ENCODE measurements around the gene TEAD1. TPM values are rescaled to one million over a fixed set of nuclear protein-coding genes. Genes with fewer than 3 reads are reported as not detected.
A peak's percentile ranks its signal among the peaks of the same experiment; 100 is the strongest.

The TEAD1 gene
- total RNA-seq, 1 donor = 176 TPM

DNA sequence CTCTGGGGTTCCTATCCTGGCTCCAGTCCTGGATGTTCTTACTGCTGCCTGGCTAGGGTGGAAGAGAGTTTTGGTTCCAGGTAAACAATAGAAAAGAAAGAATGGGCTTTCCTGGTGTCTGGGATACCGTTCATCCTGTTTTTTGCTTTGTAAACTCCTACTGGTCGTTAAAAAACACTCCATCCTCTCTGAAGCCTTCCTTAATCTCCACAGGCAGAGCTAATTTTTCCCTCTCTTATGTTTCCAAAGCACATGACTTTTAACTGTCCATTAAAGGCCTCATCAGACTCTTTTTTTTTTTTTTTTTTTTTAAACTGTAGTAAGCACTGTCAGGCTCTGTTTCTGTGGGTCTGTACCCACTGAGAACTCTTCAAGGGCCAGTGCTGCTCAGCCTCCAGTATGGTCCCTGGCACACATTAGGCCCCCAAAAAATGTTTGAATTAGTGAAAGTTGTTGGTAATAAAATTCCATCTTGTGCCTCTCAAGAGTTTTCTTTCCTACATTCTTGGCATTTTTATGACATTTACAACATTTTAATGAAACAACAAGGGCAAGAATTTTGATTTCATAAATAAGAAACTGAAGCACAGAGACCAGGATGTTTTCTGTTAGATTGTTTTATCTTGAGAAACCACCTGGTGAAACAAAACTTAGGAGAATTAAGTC, 104.2 kb downstream of the TEAD1 start:
- peak; percentile 43 for DNase-seq (ENCODE audit: insufficient read length, low spot score, missing footprints)
- Histone ChIP-seq H3K4me3 (ENCODE audit: insufficient read depth, low read length) (no peak overlapping the region), H3K4me1 (ENCODE audit: insufficient read depth, low read length) (peaks cover 25% of the 10 kb centered on the region), H3K9me3 (ENCODE audit: low read depth, low read length) (no peaks in the 10 kb centered on the region), H2AFZ (ENCODE audit: low read length) (no peak overlapping the region), H3K79me2 (ENCODE audit: insufficient read depth, low read length) (peaks cover 92% of the 10 kb centered on the region), H4K20me1 (ENCODE audit: insufficient read depth, low read length) (peaks cover 14% of the 10 kb centered on the region), H3K27me3 (ENCODE audit: insufficient read depth, low read length) (no peaks in the 10 kb centered on the region), H3K27ac (ENCODE audit: low read depth, low read length) (peak overlapping the region; percentile 6), H3K4me2 (ENCODE audit: insufficient read depth, low read length) (no peak overlapping the region), H3K36me3 (ENCODE audit: insufficient read depth, low read length) (no peaks in the 10 kb centered on the region)
- TF ChIP-seq, protein P1, sequence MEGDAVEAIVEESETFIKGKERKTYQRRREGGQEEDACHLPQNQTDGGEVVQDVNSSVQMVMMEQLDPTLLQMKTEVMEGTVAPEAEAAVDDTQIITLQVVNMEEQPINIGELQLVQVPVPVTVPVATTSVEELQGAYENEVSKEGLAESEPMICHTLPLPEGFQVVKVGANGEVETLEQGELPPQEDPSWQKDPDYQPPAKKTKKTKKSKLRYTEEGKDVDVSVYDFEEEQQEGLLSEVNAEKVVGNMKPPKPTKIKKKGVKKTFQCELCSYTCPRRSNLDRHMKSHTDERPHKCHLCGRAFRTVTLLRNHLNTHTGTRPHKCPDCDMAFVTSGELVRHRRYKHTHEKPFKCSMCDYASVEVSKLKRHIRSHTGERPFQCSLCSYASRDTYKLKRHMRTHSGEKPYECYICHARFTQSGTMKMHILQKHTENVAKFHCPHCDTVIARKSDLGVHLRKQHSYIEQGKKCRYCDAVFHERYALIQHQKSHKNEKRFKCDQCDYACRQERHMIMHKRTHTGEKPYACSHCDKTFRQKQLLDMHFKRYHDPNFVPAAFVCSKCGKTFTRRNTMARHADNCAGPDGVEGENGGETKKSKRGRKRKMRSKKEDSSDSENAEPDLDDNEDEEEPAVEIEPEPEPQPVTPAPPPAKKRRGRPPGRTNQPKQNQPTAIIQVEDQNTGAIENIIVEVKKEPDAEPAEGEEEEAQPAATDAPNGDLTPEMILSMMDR (IDR thresholded peaks at IDR 0.05; ENCODE audit: extremely low read depth, low read depth, low read length) = no peak

DNA sequence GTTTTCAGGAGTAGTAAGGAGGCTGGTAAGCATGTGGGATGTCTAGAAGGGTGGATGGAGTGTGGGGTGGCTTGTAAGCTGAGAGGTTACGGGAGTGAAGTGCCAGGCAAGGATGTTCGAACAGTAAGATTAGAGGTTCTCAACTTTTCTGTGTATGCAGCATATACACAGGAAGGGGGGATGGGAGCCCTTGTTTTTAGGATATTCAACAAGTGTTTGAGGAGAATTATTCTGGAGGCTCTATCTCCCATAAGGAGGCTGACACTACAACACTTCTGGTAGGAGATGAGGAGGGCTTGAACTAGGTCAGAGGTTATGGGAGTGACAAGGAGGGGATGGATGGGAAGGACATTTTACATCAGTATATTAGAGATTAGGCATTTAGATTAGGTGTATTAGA, 109.5 kb downstream of the TEAD1 start:
- H3K4me2 ChIP-seq (ENCODE audit: insufficient read depth, low read length) = no peak overlapping the region
- H3K9me3 ChIP-seq (ENCODE audit: low read depth, low read length) = no peaks in the 10 kb centered on the region
- no peaks in the 10 kb centered on the region for H3K27me3 ChIP-seq (ENCODE audit: insufficient read depth, low read length)
- H3K4me1 ChIP-seq (ENCODE audit: insufficient read depth, low read length) = peaks cover 23% of the 10 kb centered on the region
- H3K79me2 ChIP-seq (ENCODE audit: insufficient read depth, low read length) = peaks cover 84% of the 10 kb centered on the region
- H3K4me3 ChIP-seq (ENCODE audit: insufficient read depth, low read length) = no peak overlapping the region
- TF ChIP-seq, protein P1 (IDR thresholded peaks at IDR 0.05; ENCODE audit: extremely low read depth, low read depth, low read length) = no peak
- H3K36me3 ChIP-seq (ENCODE audit: insufficient read depth, low read length) = peaks cover 5% of the 10 kb centered on the region
- H2AFZ ChIP-seq (ENCODE audit: low read length) = no peak overlapping the region
- H4K20me1 ChIP-seq (ENCODE audit: insufficient read depth, low read length) = peaks cover 23% of the 10 kb centered on the region
- peak; percentile 30 for DNase-seq (ENCODE audit: insufficient read length, low spot score, missing footprints)
- no peak overlapping the region for H3K27ac ChIP-seq (ENCODE audit: low read depth, low read length)

DNA sequence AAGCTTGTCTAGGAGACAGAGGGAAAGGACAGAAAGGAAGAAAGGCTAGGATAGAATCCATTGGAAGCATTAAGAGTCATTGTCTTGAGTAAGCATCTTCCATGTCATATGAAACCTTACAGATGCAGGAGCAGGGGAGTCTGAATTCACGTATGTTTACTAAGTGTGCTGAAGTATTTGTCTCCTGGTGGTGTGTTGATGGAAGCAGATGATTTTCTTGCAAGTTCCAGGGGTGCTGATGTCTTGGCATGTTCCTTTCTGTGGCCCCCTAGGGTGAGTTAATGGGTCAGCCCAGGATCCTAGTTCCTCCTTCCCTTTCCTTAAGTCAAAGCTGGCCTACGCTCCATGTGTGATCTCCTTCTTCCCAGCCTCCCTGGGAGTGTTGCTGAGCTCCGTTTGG, 110.2 kb downstream of the TEAD1 start:
- no peak overlapping the region for H3K27ac ChIP-seq (ENCODE audit: low read depth, low read length)
- H2AFZ ChIP-seq (ENCODE audit: low read length) = no peak overlapping the region
- TF ChIP-seq, protein P1 (IDR thresholded peaks at IDR 0.05; ENCODE audit: extremely low read depth, low read depth, low read length) = no peak
- H3K27me3 ChIP-seq (ENCODE audit: insufficient read depth, low read length) = no peaks in the 10 kb centered on the region
- H3K36me3 ChIP-seq (ENCODE audit: insufficient read depth, low read length) = peaks cover 5% of the 10 kb centered on the region
- peaks cover 22% of the 10 kb centered on the region for H3K4me1 ChIP-seq (ENCODE audit: insufficient read depth, low read length)
- peak; percentile 80 for DNase-seq (ENCODE audit: insufficient read length, low spot score, missing footprints)
- no peak overlapping the region for H3K4me2 ChIP-seq (ENCODE audit: insufficient read depth, low read length)
- peaks cover 23% of the 10 kb centered on the region for H4K20me1 ChIP-seq (ENCODE audit: insufficient read depth, low read length)
- H3K9me3 ChIP-seq (ENCODE audit: low read depth, low read length) = no peaks in the 10 kb centered on the region
- H3K79me2 ChIP-seq (ENCODE audit: insufficient read depth, low read length) = peaks cover 83% of the 10 kb centered on the region
- no peak overlapping the region for H3K4me3 ChIP-seq (ENCODE audit: insufficient read depth, low read length)

DNA sequence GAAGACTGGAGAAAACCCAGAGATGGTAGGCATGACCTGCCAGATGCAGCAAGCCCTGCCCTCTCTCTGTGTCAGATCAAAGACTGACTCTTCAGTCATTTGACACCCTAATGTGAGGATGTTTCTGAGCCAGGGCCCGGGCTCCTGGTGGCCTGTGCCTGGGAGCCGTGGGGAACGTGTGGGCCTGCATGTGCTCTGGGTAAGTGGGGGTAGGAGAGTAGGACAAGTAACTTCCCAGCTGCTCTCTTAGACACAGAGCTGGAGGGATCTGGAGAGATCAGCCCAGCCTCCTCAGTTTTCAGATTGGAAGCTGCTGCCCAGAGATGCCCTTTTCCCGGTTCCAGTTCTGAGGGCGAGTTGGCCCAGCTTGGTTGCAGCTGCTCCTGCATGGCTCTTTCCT, 110.8 kb downstream of the TEAD1 start:
- peaks cover 83% of the 10 kb centered on the region for H3K79me2 ChIP-seq (ENCODE audit: insufficient read depth, low read length)
- H3K36me3 ChIP-seq (ENCODE audit: insufficient read depth, low read length) = peaks cover 5% of the 10 kb centered on the region
- no peaks in the 10 kb centered on the region for H3K27me3 ChIP-seq (ENCODE audit: insufficient read depth, low read length)
- no peaks in the 10 kb centered on the region for H3K9me3 ChIP-seq (ENCODE audit: low read depth, low read length)
- no peak overlapping the region for H3K4me3 ChIP-seq (ENCODE audit: insufficient read depth, low read length)
- peaks cover 22% of the 10 kb centered on the region for H3K4me1 ChIP-seq (ENCODE audit: insufficient read depth, low read length)
- DNase-seq (ENCODE audit: insufficient read length, low spot score, missing footprints) = no peak
- no peak overlapping the region for H2AFZ ChIP-seq (ENCODE audit: low read length)
- no peak overlapping the region for H3K4me2 ChIP-seq (ENCODE audit: insufficient read depth, low read length)
- TF ChIP-seq, protein P1 (IDR thresholded peaks at IDR 0.05; ENCODE audit: extremely low read depth, low read depth, low read length) = no peak
- H4K20me1 ChIP-seq (ENCODE audit: insufficient read depth, low read length) = peaks cover 27% of the 10 kb centered on the region
- no peak overlapping the region for H3K27ac ChIP-seq (ENCODE audit: low read depth, low read length)
